Endothelial cell of umbilical vein (primary cell): ENCODE results near the gene ZNF423. TPM values are rescaled to one million over a fixed set of nuclear protein-coding genes. Genes with fewer than 3 reads are reported as not detected.

ENCODE experiments used
- BruUV-seq: library from RNA; stranded (reverse); fragments of 400-500 nt; replicated peaks from 2 replicates; lab custom pipeline; 2021; lab: Mats Ljungman, UMichigan
- CTCF ChIA-PET: fragments of 300-600, 350-600 bp; sonication (Branson Sonifier 250); formaldehyde crosslinking; loops from one replicate; lab custom pipeline; 2021; ENCODE audit warnings: antibody characterized with exemption, inconsistent platforms; lab: Charles Lee
- POLR2A ChIA-PET: fragments of 300-600, 350-600 bp; sonication (Branson Sonifier 250); formaldehyde crosslinking; loops from one replicate; lab custom pipeline; 2021; ENCODE audit warnings: antibody characterized with exemption, inconsistent platforms; lab: Charles Lee
- DNase-seq: peaks from one replicate; pipeline ENCODE4 v3.0.0-alpha.2; 2011; ENCODE audit warnings: low read depth, low spot score
- FAIRE-seq: peaks from 2 replicates; lab custom pipeline; 2011; peaks lifted over from hg19 to GRCh38; lab: Jason Lieb, UNC
- H2AFZ ChIP-seq: 2 replicates; pipeline ENCODE4 v1.6.0; 2012; ENCODE audit warnings: low read depth, low read length, control low read depth, inconsistent platforms
- H3K27ac ChIP-seq: 2 replicates; pipeline ENCODE4 v1.5.1; 2011; ENCODE audit warnings: low read depth, mild to moderate bottlenecking, control low read depth, low read length, moderate library complexity; ENCODE audit not compliant: insufficient read depth
- H3K27me3 ChIP-seq, 2 experiments: 2 replicates each; pipeline versions ENCODE4 v1.6.0 to v1.6.1; 2011; ENCODE audit warnings: low read length in 2 of 2, mixed read lengths in 1 of 2; ENCODE audit not compliant: control insufficient read depth in 2 of 2, insufficient read depth in 2 of 2
- H3K36me3 ChIP-seq, 2 experiments: 2 replicates in 1 of 2; 3 replicates in 1 of 2; pipeline ENCODE4 v1.5.1; 2011; ENCODE audit warnings: low read length in 2 of 2, mild to moderate bottlenecking in 1 of 2, moderate library complexity in 1 of 2; ENCODE audit not compliant: control insufficient read depth in 2 of 2, insufficient read depth in 2 of 2; ENCODE audit errors: extremely low read depth in 1 of 2
- H3K4me1 ChIP-seq: 3 replicates; pipeline ENCODE4 v1.5.1; 2011; ENCODE audit warnings: mild to moderate bottlenecking, low read length; ENCODE audit not compliant: control insufficient read depth, insufficient read depth; ENCODE audit errors: extremely low read depth
- H3K4me2 ChIP-seq: 2 replicates; pipeline ENCODE4 v1.6.1; 2011; ENCODE audit warnings: low read length, control low read depth, mixed read lengths; ENCODE audit not compliant: insufficient read depth
- H3K4me3 ChIP-seq, 3 experiments: fragments of 200-600 bp in 1 of 3; sonication (generic), shearing (Covaris generic) in 1 of 3; replicated peaks in 1 of 3; 2 replicates each; pipeline ENCODE4 v1.5.1; 2011 to 2016; ENCODE audit warnings: control low read depth in 3 of 3, low read length in 3 of 3, mild to moderate bottlenecking in 2 of 3, inconsistent platforms in 1 of 3, low read depth in 1 of 3, moderate library complexity in 1 of 3; ENCODE audit not compliant: insufficient read depth in 1 of 3
- H3K79me2 ChIP-seq: 2 replicates; pipeline ENCODE4 v1.6.0; 2012; ENCODE audit warnings: low read length, inconsistent platforms; ENCODE audit not compliant: control insufficient read depth, insufficient read depth
- H3K9ac ChIP-seq: replicated peaks from 2 replicates; pipeline ENCODE3; 2011; ENCODE audit warnings: low read length, control low read depth; ENCODE audit not compliant: insufficient read depth; ENCODE audit errors: extremely low read depth
- H3K9me1 ChIP-seq: replicated peaks from 3 replicates; pipeline ENCODE4 v1.6.0; 2011; ENCODE audit warnings: mild to moderate bottlenecking, low read length; ENCODE audit not compliant: control insufficient read depth, insufficient read depth; ENCODE audit errors: extremely low read depth
- H3K9me3 ChIP-seq: replicated peaks from 2 replicates; pipeline ENCODE4 v1.5.1; 2012; ENCODE audit warnings: low read length, inconsistent platforms; ENCODE audit not compliant: control insufficient read depth, insufficient read depth
- H4K20me1 ChIP-seq: replicated peaks from 2 replicates; pipeline ENCODE3; 2011; ENCODE audit warnings: mild to moderate bottlenecking, low read length; ENCODE audit not compliant: control insufficient read depth, insufficient read depth; ENCODE audit errors: extremely low read depth
- CTCF ChIP-seq, 2 donors: IDR thresholded peaks; 1 replicate in 1 of 2; 2 replicates in 1 of 2; pipeline ENCODE4 v1.5.1; 2011; ENCODE audit warnings: low read length in 2 of 2, mild to moderate bottlenecking in 2 of 2, moderate library complexity in 2 of 2, control low read depth in 1 of 2, inconsistent platforms in 1 of 2, low read depth in 1 of 2; ENCODE audit not compliant: insufficient read depth in 1 of 2; ENCODE audit errors: extremely low read depth in 1 of 2
- EZH2 ChIP-seq: IDR thresholded peaks from 2 replicates; pipeline ENCODE4 v1.6.1; 2012; ENCODE audit warnings: borderline replicate concordance, low read depth, mild to moderate bottlenecking, moderate library complexity, low read length, inconsistent platforms; ENCODE audit not compliant: severe bottlenecking
- FOS ChIP-seq: IDR thresholded peaks from 2 replicates; pipeline ENCODE4 v1.6.1; 2011; ENCODE audit warnings: mild to moderate bottlenecking, low read length, moderate library complexity, borderline replicate concordance; ENCODE audit not compliant: insufficient read depth
- GATA2 ChIP-seq: IDR thresholded peaks from 2 replicates; pipeline ENCODE4 v1.7.0; 2011; ENCODE audit warnings: low read depth, mild to moderate bottlenecking, moderate library complexity, mixed read lengths, low read length; ENCODE audit not compliant: insufficient read length, insufficient read depth
- JUN ChIP-seq: IDR thresholded peaks from 2 replicates; pipeline ENCODE4 v1.6.1; 2011; ENCODE audit warnings: borderline replicate concordance, low read depth; ENCODE audit not compliant: insufficient read length, insufficient read depth
- MAX ChIP-seq: IDR thresholded peaks from 2 replicates; pipeline ENCODE4 v1.6.1; 2011; ENCODE audit not compliant: insufficient read depth, insufficient read length
- MYC ChIP-seq: IDR thresholded peaks from one replicate; pipeline ENCODE4 v1.6.1; 2011; ENCODE audit warnings: mild to moderate bottlenecking, low read depth, low read length
- POLR2A ChIP-seq: IDR thresholded peaks from 2 replicates; pipeline ENCODE4 v1.6.1; 2012; ENCODE audit warnings: low read depth, mild to moderate bottlenecking, control low read depth, low read length
- POLR2AphosphoS5 ChIP-seq: IDR thresholded peaks from 2 replicates; pipeline ENCODE4 v1.6.1; 2012; ENCODE audit warnings: low read depth, mild to moderate bottlenecking, control low read depth, low read length, moderate library complexity; ENCODE audit not compliant: insufficient read depth
- dilution Hi-C: fragments of 300-500 bp; cut with MboI; formaldehyde crosslinking; loops from one replicate; pipeline ENCODE4 v1.15.0; 2019; ENCODE audit warnings: low sequenced_read_pairs; ENCODE audit not compliant: extremely low pct_ligation_motif_present
- intact Hi-C: fragments of 100-400 bp; cut with micrococcal nuclease; formaldehyde crosslinking; loops from one replicate; pipeline ENCODE4 v1.10.0; 2022
- polyA plus RNA-seq, 4 experiments: library from polyadenylated mRNA; depleted of rRNA in 3 of 4; stranded (reverse) in 3 of 4; unstranded in 1 of 4; fragments of >200 nt; gene quantifications; 2 replicates each; pipeline versions ENCODE4 v1.2.1 to v1.2.3, GENCODE V29; 2011 to 2012; ENCODE audit warnings: missing spikeins in 1 of 4
- total RNA-seq: library from RNA; stranded (reverse); gene quantifications from 2 replicates; pipeline ENCODE4 v1.2.3, GENCODE V29; 2021

ZNF423 gene
- total and polyA plus RNA-seq, 2 donors (not counting 3 experiments of a cell fraction or from before 2014, with no cell fraction given), result 2.2 to 8.1 TPM

GRCh38 chr16:49875806-49876715 is 20.1 kb upstream of the ZNF423 start:
- Histone ChIP-seq H3K79me2 (no peaks in the 10 kb centered on the region), H4K20me1 (no peaks in the 10 kb centered on the region), H3K27ac (no peak overlapping the region), H3K9ac (no peak overlapping the region), H3K27me3 (peaks cover 4 to 8% of the 10 kb centered on the region in 2 experiments), H3K9me1 (no peaks in the 10 kb centered on the region), H3K4me1 (no peaks in the 10 kb centered on the region), H3K9me3 (no peaks in the 10 kb centered on the region), H3K36me3 (no peaks in the 10 kb centered on the region), H3K4me2 (no peak overlapping the region), H2AFZ (peak overlapping the region; percentile 51), H3K4me3 (no peak overlapping the region)
- no peak for DNase-seq
- no TSS peak for BruUV-seq
- CTCF ChIA-PET, result interaction anchor here (1.1 to 3.1 kb wide), 26 partner anchors 9 to 468 kb away, joined by 3 to 44 read pairs (median 5); partner anchors contain the start of gene ZNF423
- no peak for FAIRE-seq
- TF ChIP-seq FOS, result no peak
- dilution Hi-C loops, result no loop called here
- POLR2A ChIA-PET, result no interaction called here
- intact Hi-C loops, result loop anchor here (1.0 to 5.0 kb wide), 6 partner anchors 19 to 468 kb away; partner anchors contain the start of gene ZNF423

DNA sequence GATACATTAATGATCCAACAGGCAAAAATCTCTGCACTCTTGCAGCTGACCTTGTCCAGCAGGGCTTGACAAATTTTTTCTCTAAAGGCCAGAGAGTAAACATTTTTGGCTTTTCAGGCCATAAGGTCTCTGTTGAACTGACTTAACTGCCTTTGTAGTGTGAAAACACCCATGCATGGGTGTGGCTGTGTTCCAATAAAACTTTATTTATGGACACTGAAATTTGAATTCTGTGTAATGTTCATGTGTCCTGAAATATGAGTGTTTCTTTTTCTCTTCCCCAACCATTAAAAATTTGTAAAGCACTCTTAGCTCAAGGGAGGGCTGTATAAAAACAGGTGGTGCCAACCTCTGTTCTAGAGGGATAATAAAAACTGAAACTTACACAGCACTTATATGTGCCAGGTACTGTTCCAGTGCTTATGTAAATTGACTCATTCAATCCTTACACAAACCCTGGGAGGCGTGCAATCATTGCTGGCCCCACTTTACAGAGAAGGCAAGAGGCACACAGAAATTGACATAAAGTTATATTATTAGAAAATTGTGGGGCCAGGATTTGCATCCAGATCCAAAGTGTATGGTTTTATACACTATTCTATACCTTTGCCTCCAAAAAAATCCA is 18.8 kb upstream of the ZNF423 start:
- Histone ChIP-seq H3K36me3 (no peaks in the 10 kb centered on the region), H3K27me3 (peaks cover 4 to 8% of the 10 kb centered on the region in 2 experiments), H3K79me2 (no peaks in the 10 kb centered on the region), H3K27ac (no peak overlapping the region), H3K4me2 (no peak overlapping the region), H2AFZ (no peak overlapping the region), H4K20me1 (no peaks in the 10 kb centered on the region), H3K4me3 (no peak overlapping the region), H3K9me3 (no peaks in the 10 kb centered on the region), H3K9ac (no peak overlapping the region), H3K4me1 (no peaks in the 10 kb centered on the region), H3K9me1 (no peaks in the 10 kb centered on the region)
- CTCF ChIA-PET, result interaction anchor here (1.3 to 2.6 kb wide), 2 partner anchors 8 to 17 kb away, joined by 5 to 21 read pairs; no protein-coding TSS in a partner anchor
- DNase-seq (no peak), FAIRE-seq (no peak)
- dilution Hi-C loops (no loop called here), intact Hi-C loops (loop anchor here (5.0 kb wide), 1 partner anchor 48 kb away; no protein-coding TSS in a partner anchor)
- TF ChIP-seq MAX, result no peak
- TF ChIP-seq JUN, result no peak
- TF ChIP-seq POLR2A, result no peak
- no peak for TF ChIP-seq EZH2
- no peak for TF ChIP-seq POLR2AphosphoS5
- TF ChIP-seq FOS, result no peak
- TF ChIP-seq CTCF (IDR thresholded peaks at IDR 0.05; ENCODE audit: extremely low read depth in 1 of 2, insufficient read depth in 1 of 2, low read depth in 1 of 2, low read length in 2 of 2), result no peak
- TF ChIP-seq GATA2, result no peak
- TF ChIP-seq MYC, result no peak
- BruUV-seq, result no TSS peak
- POLR2A ChIA-PET, result no interaction called here
